Upper lobe of left lung (tissue), 6 donors: ENCODE results near the gene FGF12. TPM values are rescaled to one million over a fixed set of nuclear protein-coding genes. Genes with fewer than 3 reads are reported as not detected.

Source experiments
- ATAC-seq, 2 donors: fragments of 200-7000 bp; cut with Tn5 transposase; one replicate each; pipeline ENCODE4 v1.9.1; 2022; ENCODE audit warnings: mild to moderate bottlenecking in 2 of 2, moderate library complexity in 2 of 2; ENCODE audit not compliant: low FRiP score in 2 of 2
- DNase-seq, 2 donors: peaks; one replicate each; pipeline ENCODE4 v3.0.0-alpha.2; 2019 to 2020
- H3K27ac ChIP-seq, 4 donors: fragments of 200-600 bp; sonication (generic); one replicate each; pipeline ENCODE4 v1.5.1; 2016 to 2019
- H3K27me3 ChIP-seq, 4 donors: fragments of 200-600 bp; sonication (generic); one replicate each; pipeline ENCODE4 v1.5.1; 2017 to 2019
- H3K36me3 ChIP-seq, 4 donors: fragments of 200-600 bp; sonication (generic); one replicate each; pipeline ENCODE4 v1.5.1; 2016 to 2019
- H3K4me1 ChIP-seq, 4 donors: fragments of 200-600 bp; sonication (generic); one replicate each; pipeline ENCODE4 v1.5.1; 2018 to 2019
- H3K4me3 ChIP-seq, 4 donors: fragments of 200-600 bp; sonication (generic); one replicate each; pipeline ENCODE4 v1.5.1; 2017 to 2019; ENCODE audit warnings: mild to moderate bottlenecking in 2 of 4, moderate library complexity in 1 of 4
- H3K9me3 ChIP-seq, 4 donors: fragments of 200-600 bp; sonication (generic); one replicate each; pipeline ENCODE4 v1.5.1; 2018 to 2019
- EP300 ChIP-seq, 4 donors: sonication (generic); formaldehyde crosslinking; IDR thresholded peaks; one replicate each; pipeline ENCODE4 v1.5.1; 2017; ENCODE audit warnings: antibody characterized with exemption in 4 of 4, control low read depth in 2 of 4
- POLR2A ChIP-seq, 4 donors: fragments of 450-650 bp; IDR thresholded peaks; one replicate each; pipeline ENCODE4 v1.5.1; 2016 to 2017; ENCODE audit warnings: antibody characterized with exemption in 4 of 4, mild to moderate bottlenecking in 2 of 4
- POLR2AphosphoS5 ChIP-seq, 2 donors: sonication (generic); formaldehyde crosslinking; IDR thresholded peaks; one replicate each; pipeline ENCODE4 v1.5.1; 2017; ENCODE audit warnings: antibody characterized with exemption in 2 of 2
- WGBS, 2 donors: methylation state at CpG; one replicate each; pipeline ENCODE4 v1.1.5; 2017 to 2018; 5-methylcytosine and 5-hydroxymethylcytosine counted together
- total RNA-seq, 6 donors: library from RNA; depleted of rRNA in 4 of 6; stranded (reverse); fragments of >200 nt in 4 of 6; gene quantifications; one replicate each; pipeline versions ENCODE4 v1.1.0 to v1.2.1, GENCODE V29; 2016 to 2021
- TF ChIP-seq, protein P1 (sequence below), 6 experiments: fragments of 450-650 bp in 4 of 6; fragments of 200-600 bp in 2 of 6; sonication (generic) in 2 of 6; IDR thresholded peaks; one replicate each; pipeline ENCODE4 v1.5.1; 2016 to 2019; ENCODE audit warnings: antibody characterized with exemption in 6 of 6
- donor health status: DM: no; HTN: no; CAD: no; lungs with moderate emphysema.
- donor health status: DM: no; HTN: yes; CAD: no; lungs with severe emphysema.

FGF12 gene
- total RNA-seq, 6 donors from 2014 or later: 0.83 to 5.3 (median 2.2) TPM

DNA sequence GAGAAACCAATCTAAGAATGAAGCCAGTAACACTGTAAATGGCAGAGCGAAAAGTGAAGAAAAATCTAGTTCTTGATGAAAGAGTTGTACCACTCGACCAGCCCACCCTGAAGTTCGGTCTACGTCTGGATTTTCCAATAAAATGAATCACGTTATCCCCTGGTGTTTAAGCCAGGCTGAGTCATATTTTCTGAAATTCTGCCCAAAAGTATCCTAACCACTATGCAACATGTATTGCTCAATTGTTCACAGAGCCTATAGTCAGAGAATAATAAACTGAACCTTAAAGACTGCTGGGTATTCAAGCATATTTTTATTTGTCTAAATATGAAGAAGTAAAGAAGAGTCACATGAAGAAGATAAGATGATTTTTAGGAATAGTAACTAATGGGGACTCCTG, 245.7 kb downstream of the FGF12 start:
- TF ChIP-seq, protein P1, sequence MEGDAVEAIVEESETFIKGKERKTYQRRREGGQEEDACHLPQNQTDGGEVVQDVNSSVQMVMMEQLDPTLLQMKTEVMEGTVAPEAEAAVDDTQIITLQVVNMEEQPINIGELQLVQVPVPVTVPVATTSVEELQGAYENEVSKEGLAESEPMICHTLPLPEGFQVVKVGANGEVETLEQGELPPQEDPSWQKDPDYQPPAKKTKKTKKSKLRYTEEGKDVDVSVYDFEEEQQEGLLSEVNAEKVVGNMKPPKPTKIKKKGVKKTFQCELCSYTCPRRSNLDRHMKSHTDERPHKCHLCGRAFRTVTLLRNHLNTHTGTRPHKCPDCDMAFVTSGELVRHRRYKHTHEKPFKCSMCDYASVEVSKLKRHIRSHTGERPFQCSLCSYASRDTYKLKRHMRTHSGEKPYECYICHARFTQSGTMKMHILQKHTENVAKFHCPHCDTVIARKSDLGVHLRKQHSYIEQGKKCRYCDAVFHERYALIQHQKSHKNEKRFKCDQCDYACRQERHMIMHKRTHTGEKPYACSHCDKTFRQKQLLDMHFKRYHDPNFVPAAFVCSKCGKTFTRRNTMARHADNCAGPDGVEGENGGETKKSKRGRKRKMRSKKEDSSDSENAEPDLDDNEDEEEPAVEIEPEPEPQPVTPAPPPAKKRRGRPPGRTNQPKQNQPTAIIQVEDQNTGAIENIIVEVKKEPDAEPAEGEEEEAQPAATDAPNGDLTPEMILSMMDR (IDR thresholded peaks at IDR 0.05): no peak
- TF ChIP-seq EP300 (IDR thresholded peaks at IDR 0.05): no peak
- TF ChIP-seq POLR2A (IDR thresholded peaks at IDR 0.05): no peak
- no peak for TF ChIP-seq POLR2AphosphoS5 (IDR thresholded peaks at IDR 0.05)
- H3K27me3 ChIP-seq: no peaks in the 10 kb centered on the region

DNA sequence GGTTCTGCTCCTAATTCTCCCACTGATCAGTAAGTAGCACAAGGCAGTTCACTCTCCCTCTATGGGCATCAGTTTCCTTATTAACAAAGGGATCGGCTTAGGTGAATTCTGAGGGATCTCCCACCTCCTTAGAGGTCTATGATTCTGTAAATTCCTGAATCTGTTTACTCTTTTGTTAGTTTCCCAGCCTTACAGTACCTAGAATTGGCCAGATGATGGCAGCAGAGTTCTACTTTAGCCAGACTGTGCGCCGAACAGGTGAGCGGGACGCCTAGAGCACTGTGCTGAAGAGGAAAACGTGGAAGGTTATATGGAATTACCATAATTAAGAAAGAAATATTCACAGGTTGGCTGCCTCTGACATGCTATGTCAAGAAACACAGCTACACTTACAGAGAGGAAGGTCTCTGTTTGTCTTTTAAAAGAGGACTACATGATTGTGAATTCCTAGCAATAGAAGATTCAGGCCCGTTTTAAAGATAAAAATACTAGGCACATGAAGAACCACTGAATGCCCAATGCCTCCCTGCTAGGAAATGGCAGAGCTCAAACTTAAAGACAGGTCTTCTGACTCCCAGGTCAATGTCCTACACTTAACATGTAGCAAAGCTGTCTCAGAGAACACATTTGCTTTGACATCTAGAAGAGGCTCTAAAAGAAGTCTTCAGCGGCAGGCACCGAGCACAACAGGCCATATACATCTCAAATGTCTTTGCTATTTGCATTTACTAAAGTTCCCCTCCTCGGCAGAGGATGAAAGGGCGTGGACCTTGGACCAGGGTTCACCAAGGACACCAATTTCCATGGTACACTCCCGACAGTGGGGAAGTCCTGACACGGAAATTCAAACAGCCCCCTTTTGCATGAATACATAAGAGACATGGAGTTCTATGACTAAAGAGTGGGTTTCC, 259.9 kb downstream of the FGF12 start:
- Histone ChIP-seq H3K27ac (no peak overlapping the region), H3K4me1 (peaks cover 0 to 3% (median 0%) of the 10 kb centered on the region in 4 donors), H3K27me3 (no peaks in the 10 kb centered on the region), H3K36me3 (no peaks in the 10 kb centered on the region), H3K4me3 (no peak overlapping the region), H3K9me3 (no peaks in the 10 kb centered on the region)
- DNase-seq: peak in 1 of 2 donors; percentile 35
- ATAC-seq: peak; percentile 86
- no peak for TF ChIP-seq POLR2A (IDR thresholded peaks at IDR 0.05)
- TF ChIP-seq, protein P1 (IDR thresholded peaks at IDR 0.05): peak; percentile 55 to 85 (median 76)
- WGBS, 2 donors: 25 to 31% methylated on average over 13 of the region's 13 CpGs

More for the DNA sequence above, 245.7 kb downstream of the FGF12 start:
- Histone ChIP-seq H3K4me3 (no peak overlapping the region), H3K36me3 (no peaks in the 10 kb centered on the region), H3K4me1 (no peaks in the 10 kb centered on the region), H3K9me3 (no peaks in the 10 kb centered on the region), H3K27ac (no peak overlapping the region)
- DNase-seq (no peak), ATAC-seq (peak in 1 of 2 donors; percentile 41)
- WGBS, 2 donors: 81 to 85% methylated on average over 5 of the region's 5 CpGs

DNA sequence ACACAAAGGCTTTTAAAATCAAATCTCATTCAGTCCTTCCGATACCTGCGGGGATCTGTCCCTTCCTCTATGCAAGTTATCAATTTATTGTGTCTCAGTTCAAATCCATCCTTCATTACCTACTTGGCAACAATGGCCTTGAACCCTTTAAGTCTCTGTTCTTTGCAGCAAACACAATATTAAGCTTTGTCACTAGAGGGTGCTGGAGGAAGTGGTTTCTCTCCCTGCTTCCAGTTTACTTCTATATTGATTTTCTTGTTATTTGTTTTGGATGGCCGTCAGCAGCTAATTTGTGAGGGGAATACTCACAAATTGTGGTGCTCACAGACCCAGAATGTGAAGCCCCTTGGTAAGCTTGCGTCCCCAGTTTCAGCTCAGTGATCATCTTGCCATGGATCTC, 278.3 kb downstream of the FGF12 start:
- 79 to 81% methylated on average over 4 of the region's 4 CpGs for WGBS, 2 donors
- ATAC-seq: no peak
- no peak for DNase-seq

DNA sequence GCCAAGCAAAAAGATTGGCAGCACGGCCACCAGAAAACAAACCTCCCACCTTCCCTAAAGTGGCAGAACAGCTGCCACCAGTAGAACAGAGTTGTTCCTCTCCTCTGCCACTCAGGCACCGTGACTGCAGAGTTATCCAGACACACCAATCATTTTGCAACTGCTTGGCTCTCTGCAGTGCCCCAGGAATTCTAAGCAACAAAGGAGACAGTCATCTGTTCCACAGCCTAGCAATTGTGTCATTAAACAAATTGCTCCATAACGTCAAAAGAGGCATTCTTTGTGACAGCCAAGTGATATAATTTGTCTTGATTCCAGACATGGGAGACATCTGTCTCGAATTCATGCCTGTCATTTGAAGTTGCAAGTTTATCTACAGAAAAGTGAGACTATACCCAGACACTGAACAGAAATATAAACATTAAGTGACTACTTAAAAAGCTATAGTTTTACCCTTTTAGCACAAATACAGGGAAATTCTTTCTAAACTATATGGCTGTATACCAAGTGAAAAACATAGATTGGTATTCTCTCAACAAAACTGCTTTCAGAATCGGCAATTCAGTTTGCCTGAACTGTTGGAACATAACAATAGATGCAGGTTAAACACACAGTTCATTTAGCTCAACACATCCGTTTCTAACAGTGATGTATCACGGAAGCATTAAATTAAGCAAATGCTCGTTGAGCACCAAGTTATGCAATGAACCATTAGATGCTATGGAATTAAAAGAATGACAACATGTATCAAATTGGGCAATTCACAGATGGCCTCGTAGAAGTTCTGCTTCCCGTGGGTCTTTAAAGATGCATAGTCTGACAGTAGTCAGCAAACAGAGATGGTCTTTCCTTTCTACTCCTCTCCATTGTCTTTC, 281.3 kb downstream of the FGF12 start:
- DNase-seq (no peak), ATAC-seq (no peak)
- H3K9me3 ChIP-seq: no peaks in the 10 kb centered on the region
- no peak overlapping the region for H3K4me3 ChIP-seq
- WGBS, 2 donors: 30 to 32% methylated on average over 10 of the region's 10 CpGs
- no peak overlapping the region for H3K27ac ChIP-seq
- no peaks in the 10 kb centered on the region for H3K36me3 ChIP-seq
- TF ChIP-seq EP300 (IDR thresholded peaks at IDR 0.05) (no peak), POLR2A (IDR thresholded peaks at IDR 0.05) (no peak), POLR2AphosphoS5 (IDR thresholded peaks at IDR 0.05) (no peak)
- TF ChIP-seq, protein P1 (IDR thresholded peaks at IDR 0.05): no peak
- H3K4me1 ChIP-seq: no peaks in the 10 kb centered on the region
- no peaks in the 10 kb centered on the region for H3K27me3 ChIP-seq

More for the DNA sequence above, 278.3 kb downstream of the FGF12 start:
- Histone ChIP-seq H3K4me3 (no peak overlapping the region), H3K36me3 (no peaks in the 10 kb centered on the region), H3K9me3 (no peaks in the 10 kb centered on the region), H3K27ac (no peak overlapping the region), H3K27me3 (no peaks in the 10 kb centered on the region), H3K4me1 (no peaks in the 10 kb centered on the region)
- TF ChIP-seq EP300 (IDR thresholded peaks at IDR 0.05) (no peak), POLR2AphosphoS5 (IDR thresholded peaks at IDR 0.05) (no peak), POLR2A (IDR thresholded peaks at IDR 0.05) (no peak)
- TF ChIP-seq, protein P1 (IDR thresholded peaks at IDR 0.05): no peak
